Measurements from ENCODE around the gene ADCYAP1R1.

The ADCYAP1R1 gene

GRCh38 chr7:31066516-31067130, 14.5 kb downstream of the ADCYAP1R1 start:
- DNase-seq (ENCODE audit: insufficient read length, low spot score) (no peak), FAIRE-seq (no peak)

- DNase-seq (ENCODE audit: insufficient read length, low spot score) (no peak), FAIRE-seq (no peak)
These were observed 15.4 kb downstream of the ADCYAP1R1 start for GRCh38 chr7:31067491-31067890.

DNA sequence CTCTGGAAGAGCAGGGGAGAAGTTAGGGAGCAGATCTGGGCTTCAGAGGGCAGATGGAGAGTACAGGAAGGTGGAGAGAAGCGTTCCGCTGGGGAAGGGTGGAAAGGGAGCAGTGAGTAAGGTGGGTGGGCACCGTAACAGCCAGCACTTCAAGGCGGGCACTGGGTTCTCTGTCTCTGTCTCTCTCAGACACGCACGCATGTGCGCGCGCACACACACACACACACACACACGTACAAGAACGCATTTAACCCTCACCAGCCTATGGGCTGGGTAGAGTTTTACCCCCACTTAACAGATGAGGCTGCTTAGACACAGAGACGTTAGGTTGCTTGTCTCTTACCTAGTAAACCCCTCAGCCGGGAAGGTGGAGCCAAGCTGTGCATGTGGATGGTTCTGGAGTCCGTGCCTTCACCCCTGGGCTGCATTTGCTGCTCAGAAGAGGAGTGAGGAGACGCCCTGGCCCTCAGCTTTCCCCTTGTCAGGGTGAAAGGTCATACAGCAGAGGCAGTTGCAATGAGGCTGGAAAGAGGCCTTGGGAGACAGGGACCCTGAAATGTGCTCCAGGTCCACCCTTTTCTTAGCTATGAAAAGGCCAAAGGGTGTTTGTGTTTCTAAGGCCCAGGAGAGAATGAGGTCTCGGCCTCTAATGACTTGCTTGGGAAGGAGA, 16.0 kb downstream of the ADCYAP1R1 start:
- DNase-seq (ENCODE audit: insufficient read length, low spot score) (no peak), FAIRE-seq (no peak)

GRCh38 chr7:31069860-31070555, 17.9 kb downstream of the ADCYAP1R1 start:
- DNase-seq (ENCODE audit: insufficient read length, low spot score) = no peak
- no peak for FAIRE-seq

GRCh38 chr7:31070991-31071644, 19.0 kb downstream of the ADCYAP1R1 start:
- FAIRE-seq = no peak
- no peak for DNase-seq (ENCODE audit: insufficient read length, low spot score)

DNA sequence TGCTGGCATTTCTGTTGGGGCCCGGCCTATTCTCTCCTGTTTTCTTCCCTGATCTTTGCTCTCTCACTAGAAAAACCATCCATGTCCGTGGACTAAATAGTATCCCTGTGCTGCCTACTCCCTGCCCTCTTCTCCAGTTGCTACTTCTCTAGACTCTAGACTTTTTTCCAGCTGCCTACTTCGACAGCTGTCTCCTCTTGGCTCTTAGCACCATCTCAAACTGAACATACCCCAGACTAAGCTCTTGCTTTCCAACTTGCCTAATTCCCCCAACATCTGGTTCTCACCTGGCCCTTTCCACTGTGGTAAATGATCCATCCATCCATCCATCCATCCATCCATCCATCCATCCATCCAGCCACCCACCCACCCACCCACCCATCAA, 19.5 kb downstream of the ADCYAP1R1 start:
- DNase-seq (ENCODE audit: insufficient read length, low spot score) = no peak
- FAIRE-seq = no peak

DNA sequence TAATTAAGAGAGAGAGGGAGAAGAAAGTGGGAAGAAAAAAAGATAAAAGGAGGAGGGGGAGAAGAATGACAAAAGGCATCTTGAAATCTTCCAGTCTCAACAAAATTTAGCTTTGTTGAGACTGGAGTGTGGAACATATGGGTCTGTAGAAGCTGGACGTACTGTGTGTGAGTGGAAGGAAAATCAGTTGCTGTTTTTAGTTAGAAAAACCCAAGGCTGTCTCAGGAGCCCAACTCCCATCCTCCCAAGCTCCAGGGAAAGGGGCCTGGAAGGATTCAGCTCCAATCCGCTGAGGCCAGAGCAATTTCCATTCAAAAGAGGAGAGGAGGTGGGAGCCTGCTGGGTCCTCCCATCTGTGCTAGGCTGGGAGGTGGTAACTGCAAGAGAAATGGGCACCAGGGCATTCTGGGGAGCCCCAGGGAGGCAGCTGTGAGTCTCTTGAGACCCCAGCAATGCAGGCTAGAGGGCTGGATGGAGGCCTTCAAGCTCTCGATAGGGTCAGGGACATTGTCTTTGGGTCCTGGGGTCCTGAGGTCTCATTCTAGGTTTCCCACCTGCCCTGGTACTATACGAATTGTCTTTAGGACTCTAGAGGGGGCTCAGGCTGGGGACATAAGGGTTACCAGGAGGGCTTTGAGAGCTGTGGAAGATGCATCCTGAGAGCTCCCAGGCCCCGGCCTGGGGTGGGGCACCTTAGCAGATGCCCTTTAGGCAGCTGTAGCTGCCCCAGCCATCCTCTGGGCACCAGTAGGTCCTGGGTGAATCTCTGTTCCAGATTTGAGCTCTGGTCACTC, 21.4 kb downstream of the ADCYAP1R1 start:
- FAIRE-seq = no peak
- no peak for DNase-seq (ENCODE audit: insufficient read length, low spot score)

DNA sequence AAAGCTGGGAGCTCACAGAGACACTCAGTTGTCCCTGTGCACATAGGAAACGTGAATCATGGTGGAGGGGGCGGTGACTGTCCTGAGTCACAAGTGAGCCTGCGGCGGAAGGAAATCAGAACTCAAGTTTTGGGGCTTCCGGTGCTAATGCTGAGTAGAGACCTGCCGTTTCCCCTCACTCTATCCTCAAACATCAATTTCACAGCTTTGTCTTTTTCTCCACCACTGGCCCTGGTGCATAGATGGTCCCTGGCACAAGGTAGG, 21.9 kb downstream of the ADCYAP1R1 start:
- no peak for FAIRE-seq
- DNase-seq (ENCODE audit: insufficient read length, low spot score) = no peak

DNA sequence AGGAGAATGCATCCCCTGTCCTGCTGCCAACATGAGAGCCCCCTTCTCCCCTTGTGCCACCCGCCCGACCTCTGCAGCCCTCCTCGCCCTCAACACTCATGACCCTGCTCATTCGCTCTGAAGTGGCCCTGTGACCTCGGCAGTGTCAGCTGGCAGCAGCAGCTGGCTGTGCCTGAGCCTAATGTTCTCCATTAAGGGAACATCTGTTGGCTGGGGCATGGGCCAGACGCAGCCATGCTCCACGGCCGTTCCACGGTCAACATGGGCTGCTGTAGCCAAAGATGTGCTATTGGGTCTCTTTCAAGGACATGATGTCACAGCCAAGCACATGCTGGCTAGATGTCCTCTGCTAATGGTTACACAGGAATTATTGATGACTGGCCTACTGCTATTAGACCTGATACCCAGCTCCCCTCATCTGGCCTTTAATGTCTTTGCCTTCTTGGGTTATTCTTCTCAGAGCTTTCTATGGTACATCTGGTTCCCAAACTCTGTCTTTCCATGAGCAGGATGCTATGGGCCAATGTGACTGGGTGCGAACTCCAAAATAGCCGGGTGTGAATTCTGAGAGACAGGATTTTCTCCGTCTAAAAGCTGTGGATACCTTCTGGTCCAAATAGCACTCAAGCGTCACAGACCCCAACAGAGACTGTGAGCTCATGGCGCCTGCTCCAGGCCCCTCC, 22.4 kb downstream of the ADCYAP1R1 start:
- no peak for DNase-seq (ENCODE audit: insufficient read length, low spot score)
- FAIRE-seq = no peak

DNA sequence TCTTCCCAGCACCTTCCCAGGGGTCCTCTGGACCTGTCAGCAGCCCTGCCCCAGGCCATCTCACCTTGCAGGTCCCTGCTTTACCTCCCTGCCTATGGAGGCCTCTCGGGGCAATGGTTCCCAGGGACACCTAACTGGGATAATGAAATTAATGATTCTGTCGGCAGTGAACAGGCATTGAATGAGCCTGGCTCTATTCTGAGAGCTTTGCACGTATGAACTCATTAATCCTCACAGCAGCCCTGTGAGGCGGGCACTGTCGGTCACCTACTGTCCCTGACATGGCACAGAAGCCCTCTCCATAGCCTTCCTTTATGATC, 22.9 kb downstream of the ADCYAP1R1 start:
- DNase-seq (ENCODE audit: insufficient read length, low spot score) (no peak), FAIRE-seq (no peak)

- no peak for DNase-seq (ENCODE audit: insufficient read length, low spot score)
- no peak for FAIRE-seq
These were observed 23.9 kb downstream of the ADCYAP1R1 start for GRCh38 chr7:31076051-31076450.

DNA sequence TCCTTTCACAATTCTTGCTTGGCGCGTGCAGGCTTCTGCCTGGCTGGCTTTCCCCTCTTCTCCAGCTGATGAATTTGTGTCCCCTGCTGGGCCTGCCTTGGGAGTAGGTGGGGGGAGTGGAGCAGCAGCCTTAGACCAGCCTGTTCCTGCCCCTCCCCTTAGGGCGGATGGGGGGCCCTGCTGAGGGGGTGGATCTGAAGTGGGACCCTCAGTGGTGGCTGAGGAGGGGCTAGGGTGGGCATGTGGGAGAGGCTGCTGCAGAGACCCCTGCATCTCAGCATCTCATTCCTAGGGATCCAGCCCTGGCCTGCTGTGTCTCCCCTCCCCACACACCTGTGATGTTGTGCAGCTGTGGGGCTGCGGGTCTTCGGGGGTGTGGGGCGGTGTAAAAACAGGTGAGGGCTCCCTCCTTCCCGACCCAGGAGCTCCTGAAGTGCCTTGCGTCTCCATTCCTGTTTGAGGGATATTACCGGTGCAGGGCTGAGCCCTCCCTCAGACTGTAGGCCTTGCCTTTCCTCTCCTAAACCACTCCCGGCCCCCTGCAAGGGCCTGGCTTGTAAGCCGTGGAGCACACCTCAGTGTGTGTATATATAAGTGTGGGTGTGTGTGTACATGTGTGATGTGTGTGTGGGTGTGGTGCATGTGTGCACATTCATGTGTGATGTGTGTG, 24.7 kb downstream of the ADCYAP1R1 start:
- no peak for FAIRE-seq
- DNase-seq (ENCODE audit: insufficient read length, low spot score) = no peak

GRCh38 chr7:31077484-31078362, 25.6 kb downstream of the ADCYAP1R1 start:
- DNase-seq (ENCODE audit: insufficient read length, low spot score) = no peak
- FAIRE-seq = no peak

GRCh38 chr7:31078363-31078990, 26.4 kb downstream of the ADCYAP1R1 start:
- FAIRE-seq (no peak), DNase-seq (ENCODE audit: insufficient read length, low spot score) (no peak)

- DNase-seq (ENCODE audit: insufficient read length, low spot score) = no peak
- no peak for FAIRE-seq
These were observed 27.2 kb downstream of the ADCYAP1R1 start for GRCh38 chr7:31079126-31079823.

- DNase-seq (ENCODE audit: insufficient read length, low spot score) (no peak), FAIRE-seq (no peak)
These were observed 27.9 kb downstream of the ADCYAP1R1 start for GRCh38 chr7:31079824-31080511.

- FAIRE-seq = no peak
- DNase-seq (ENCODE audit: insufficient read length, low spot score) = no peak
These were observed 28.7 kb downstream of the ADCYAP1R1 start for GRCh38 chr7:31080763-31081162.

DNA sequence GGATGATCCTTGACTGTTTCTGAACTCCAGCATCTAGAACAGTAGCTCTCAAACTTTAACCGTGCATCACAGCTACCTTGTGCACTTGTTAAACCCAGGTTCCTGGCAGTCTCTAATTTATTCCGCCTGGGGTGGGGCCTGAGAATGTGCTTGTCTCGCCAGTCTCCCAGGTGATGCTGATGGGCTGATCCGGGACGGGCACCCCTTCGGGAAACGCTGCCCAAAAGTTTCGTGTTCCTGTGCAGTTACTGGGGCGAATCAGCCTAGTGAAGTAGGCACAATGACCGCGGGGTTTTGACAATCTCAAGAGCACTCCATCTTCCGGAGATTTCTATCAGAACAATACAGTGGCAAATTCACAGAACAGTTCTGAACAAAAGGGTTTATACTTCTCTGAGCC, 29.9 kb downstream of the ADCYAP1R1 start:
- no peak for FAIRE-seq
- no peak for DNase-seq (ENCODE audit: insufficient read length, low spot score)

All from HTR-8/SVneo (cell line).